Suprapubic skin (tissue), 4 donors: ENCODE data around the gene MPV17L2. TPM values are rescaled to one million over a fixed set of nuclear protein-coding genes. Genes with fewer than 3 reads are reported as not detected.

Experiments
- DNase-seq, 2 donors: peaks; one replicate each; pipeline ENCODE4 v3.0.0-alpha.2; 2019; ENCODE audit warnings: low spot score in 2 of 2
- H3K27ac ChIP-seq: fragments of 200-600 bp; sonication (generic); one replicate; pipeline ENCODE4 v1.5.1; 2019
- H3K27me3 ChIP-seq: fragments of 200-600 bp; sonication (generic); one replicate; pipeline ENCODE4 v1.5.1; 2019
- H3K36me3 ChIP-seq: fragments of 200-600 bp; sonication (generic); one replicate; pipeline ENCODE4 v1.5.1; 2019
- H3K4me1 ChIP-seq: fragments of 200-600 bp; sonication (generic); one replicate; pipeline ENCODE4 v1.5.1; 2019
- H3K4me3 ChIP-seq: fragments of 200-600 bp; sonication (generic); one replicate; pipeline ENCODE4 v1.5.1; 2019; ENCODE audit warnings: mild to moderate bottlenecking
- H3K9me3 ChIP-seq: fragments of 200-600 bp; sonication (generic); one replicate; pipeline ENCODE4 v1.5.1; 2019
- EP300 ChIP-seq: sonication (generic); formaldehyde crosslinking; IDR thresholded peaks from one replicate; pipeline ENCODE4 v1.6.1; 2017; ENCODE audit warnings: antibody characterized with exemption
- POLR2A ChIP-seq, 2 donors: fragments of 450-650 bp; IDR thresholded peaks; one replicate each; pipeline ENCODE4 v1.6.1; 2017; ENCODE audit warnings: antibody characterized with exemption in 2 of 2, mild to moderate bottlenecking in 2 of 2, moderate library complexity in 2 of 2
- POLR2AphosphoS5 ChIP-seq, 3 donors: sonication (generic); formaldehyde crosslinking; IDR thresholded peaks; one replicate each; pipeline ENCODE4 v1.6.1; 2017; ENCODE audit warnings: antibody characterized with exemption in 3 of 3
- WGBS: methylation state at CpG from one replicate; pipeline ENCODE4 v1.1.5; 2018; 5-methylcytosine and 5-hydroxymethylcytosine counted together
- total RNA-seq, 4 donors: library from RNA; depleted of rRNA; stranded (reverse); fragments of >200 nt; gene quantifications; one replicate each; pipeline ENCODE4 v1.1.0, GENCODE V29; 2016
- TF ChIP-seq, protein P1 (sequence below), 2 donors: fragments of 200-600 bp in 1 of 2; fragments of 450-650 bp in 1 of 2; sonication (generic) in 1 of 2; IDR thresholded peaks; one replicate each; pipeline ENCODE4 v1.5.1; 2016 to 2019; ENCODE audit warnings: antibody characterized with exemption in 2 of 2, mild to moderate bottlenecking in 1 of 2, moderate library complexity in 1 of 2

MPV17L2 gene
- total RNA-seq, 4 donors from 2014 or later = 4.8 to 27.2 (median 14.7) TPM

- WGBS = 86% methylated on average over 5 of the region's 5 CpGs
- no peak for DNase-seq
- no peaks in the 10 kb centered on the region for H3K9me3 ChIP-seq
- H3K27ac ChIP-seq = no peak overlapping the region
- no peaks in the 10 kb centered on the region for H3K27me3 ChIP-seq
- H3K4me3 ChIP-seq = no peak overlapping the region
- peaks cover 2% of the 10 kb centered on the region for H3K4me1 ChIP-seq
- TF ChIP-seq POLR2AphosphoS5 (IDR thresholded peaks at IDR 0.05) (no peak), EP300 (no peak), POLR2A (IDR thresholded peaks at IDR 0.05) (no peak)
- TF ChIP-seq, protein P1, sequence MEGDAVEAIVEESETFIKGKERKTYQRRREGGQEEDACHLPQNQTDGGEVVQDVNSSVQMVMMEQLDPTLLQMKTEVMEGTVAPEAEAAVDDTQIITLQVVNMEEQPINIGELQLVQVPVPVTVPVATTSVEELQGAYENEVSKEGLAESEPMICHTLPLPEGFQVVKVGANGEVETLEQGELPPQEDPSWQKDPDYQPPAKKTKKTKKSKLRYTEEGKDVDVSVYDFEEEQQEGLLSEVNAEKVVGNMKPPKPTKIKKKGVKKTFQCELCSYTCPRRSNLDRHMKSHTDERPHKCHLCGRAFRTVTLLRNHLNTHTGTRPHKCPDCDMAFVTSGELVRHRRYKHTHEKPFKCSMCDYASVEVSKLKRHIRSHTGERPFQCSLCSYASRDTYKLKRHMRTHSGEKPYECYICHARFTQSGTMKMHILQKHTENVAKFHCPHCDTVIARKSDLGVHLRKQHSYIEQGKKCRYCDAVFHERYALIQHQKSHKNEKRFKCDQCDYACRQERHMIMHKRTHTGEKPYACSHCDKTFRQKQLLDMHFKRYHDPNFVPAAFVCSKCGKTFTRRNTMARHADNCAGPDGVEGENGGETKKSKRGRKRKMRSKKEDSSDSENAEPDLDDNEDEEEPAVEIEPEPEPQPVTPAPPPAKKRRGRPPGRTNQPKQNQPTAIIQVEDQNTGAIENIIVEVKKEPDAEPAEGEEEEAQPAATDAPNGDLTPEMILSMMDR (IDR thresholded peaks at IDR 0.05) = no peak
- H3K36me3 ChIP-seq = peaks cover 7% of the 10 kb centered on the region
These were observed 13.1 kb upstream of the MPV17L2 start for GRCh38 chr19:18179957-18180356.

DNA sequence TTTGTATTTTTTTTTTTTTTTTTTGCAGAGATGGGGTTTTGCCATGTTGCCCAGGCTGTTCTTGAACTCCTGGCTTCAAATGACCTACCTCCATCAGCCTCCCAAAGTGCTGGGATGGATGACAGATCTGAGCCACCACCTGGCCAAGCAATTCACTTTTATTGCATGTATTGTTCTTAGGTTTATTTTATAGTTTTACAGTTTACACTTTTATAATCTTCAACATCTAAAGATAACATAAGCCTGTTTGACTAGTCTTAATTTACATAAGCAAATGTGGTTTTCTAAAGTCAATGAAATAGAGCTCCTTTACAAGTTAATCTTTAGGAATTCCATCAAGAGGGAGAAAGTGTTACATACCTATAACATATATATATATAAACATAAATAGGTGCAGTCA is 9.5 kb upstream of the MPV17L2 start:
- DNase-seq = no peak
- no peak overlapping the region for H3K27ac ChIP-seq

DNA sequence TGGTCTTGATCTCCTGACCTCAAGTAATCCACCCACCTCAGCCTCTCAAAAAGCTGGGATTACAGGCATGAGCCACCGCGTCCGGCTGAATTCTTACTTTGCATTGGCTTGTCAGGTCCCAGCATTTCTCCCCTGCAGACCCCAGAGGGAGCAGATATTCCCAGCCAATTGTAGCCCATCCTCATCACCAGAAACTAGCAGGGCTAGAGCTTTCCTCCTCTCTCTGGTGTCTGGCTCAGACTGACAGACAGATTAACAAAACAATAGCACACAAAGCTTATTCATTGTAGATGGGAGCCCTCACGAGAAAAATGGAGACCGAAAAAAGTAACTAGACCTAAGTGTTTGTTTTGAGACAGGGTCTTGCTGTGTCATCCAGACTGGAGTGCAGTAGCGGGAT is 7.5 kb upstream of the MPV17L2 start:
- H3K4me1 ChIP-seq = no peaks in the 10 kb centered on the region
- H3K27ac ChIP-seq = no peak overlapping the region
- H3K4me3 ChIP-seq = no peak overlapping the region
- 67% methylated on average over 6 of the region's 6 CpGs for WGBS
- DNase-seq = no peak
- H3K36me3 ChIP-seq = no peaks in the 10 kb centered on the region
- no peak for TF ChIP-seq EP300
- TF ChIP-seq, protein P1 (IDR thresholded peaks at IDR 0.05) = no peak
- TF ChIP-seq POLR2A (IDR thresholded peaks at IDR 0.05) = no peak
- TF ChIP-seq POLR2AphosphoS5 (IDR thresholded peaks at IDR 0.05) = no peak
- H3K9me3 ChIP-seq = no peaks in the 10 kb centered on the region
- no peaks in the 10 kb centered on the region for H3K27me3 ChIP-seq

More for the DNA sequence above, 9.5 kb upstream of the MPV17L2 start:
- H3K36me3 ChIP-seq = no peaks in the 10 kb centered on the region
- H3K4me3 ChIP-seq = no peak overlapping the region
- no peaks in the 10 kb centered on the region for H3K9me3 ChIP-seq
- H3K27me3 ChIP-seq = no peaks in the 10 kb centered on the region
- no peaks in the 10 kb centered on the region for H3K4me1 ChIP-seq
- no peak for TF ChIP-seq POLR2AphosphoS5 (IDR thresholded peaks at IDR 0.05)
- no peak for TF ChIP-seq POLR2A (IDR thresholded peaks at IDR 0.05)
- TF ChIP-seq EP300 = no peak
- TF ChIP-seq, protein P1 (IDR thresholded peaks at IDR 0.05) = no peak

DNA sequence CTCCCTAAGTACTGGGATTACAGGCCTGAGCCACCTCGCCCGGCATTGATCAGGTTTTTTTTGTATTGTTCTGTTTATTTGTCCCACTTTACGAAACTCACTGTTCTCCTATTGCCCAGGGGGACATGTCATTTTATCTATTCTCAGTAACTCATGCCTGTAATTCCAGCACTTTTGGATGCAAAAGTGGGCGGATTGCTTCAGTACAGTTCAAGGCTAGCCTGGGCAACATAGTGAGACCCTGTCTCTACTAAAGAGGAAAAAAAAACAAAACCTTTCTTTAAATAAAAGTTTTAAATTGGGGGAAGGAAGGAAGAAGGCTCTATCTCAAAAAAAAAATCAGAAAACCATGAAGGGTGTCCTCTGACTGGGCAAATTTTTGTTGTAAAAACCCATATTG is 2.7 kb upstream of the MPV17L2 start:
- Histone ChIP-seq H3K27ac (no peak overlapping the region), H3K4me1 (peaks cover 26% of the 10 kb centered on the region), H3K27me3 (no peaks in the 10 kb centered on the region), H3K36me3 (no peaks in the 10 kb centered on the region), H3K4me3 (no peak overlapping the region), H3K9me3 (no peaks in the 10 kb centered on the region)
- no peak for TF ChIP-seq POLR2A (IDR thresholded peaks at IDR 0.05)
- no peak for TF ChIP-seq EP300
- TF ChIP-seq POLR2AphosphoS5 (IDR thresholded peaks at IDR 0.05) = no peak
- TF ChIP-seq, protein P1 (IDR thresholded peaks at IDR 0.05) = no peak
- 78% methylated on average over 4 of the region's 4 CpGs for WGBS
- DNase-seq = no peak

- WGBS = 63% methylated on average over 5 of the region's 5 CpGs
- TF ChIP-seq POLR2A (IDR thresholded peaks at IDR 0.05) (no peak), EP300 (no peak), POLR2AphosphoS5 (IDR thresholded peaks at IDR 0.05) (no peak)
- TF ChIP-seq, protein P1 (IDR thresholded peaks at IDR 0.05) = no peak
- peak overlapping the region; percentile 96 for H3K27ac ChIP-seq
- no peak for DNase-seq
- H3K4me3 ChIP-seq = peak overlapping the region; percentile 88
- peaks cover 7% of the 10 kb centered on the region for H3K36me3 ChIP-seq
- no peaks in the 10 kb centered on the region for H3K27me3 ChIP-seq
- H3K4me1 ChIP-seq = peaks cover 26% of the 10 kb centered on the region
- H3K9me3 ChIP-seq = no peaks in the 10 kb centered on the region
These were observed 1.4 kb upstream of the MPV17L2 start for GRCh38 chr19:18191640-18192062.
